PFSK-1 (cell line): ENCODE results near the gene GAB1.

Source experiments
- POLR2AphosphoS5 ChIP-seq: IDR thresholded peaks from 2 replicates; pipeline ENCODE4 v1.6.1; 2012; ENCODE audit warnings: low read depth, mild to moderate bottlenecking, control low read depth, low read length, moderate library complexity
- SIN3A ChIP-seq: IDR thresholded peaks from 2 replicates; pipeline ENCODE4 v1.6.1; 2012; ENCODE audit warnings: mild to moderate bottlenecking, low read length, moderate library complexity, borderline replicate concordance; ENCODE audit not compliant: insufficient read depth
- TAF1 ChIP-seq: IDR thresholded peaks from 2 replicates; pipeline ENCODE4 v1.6.1; 2012; ENCODE audit warnings: low read length, control low read depth, borderline replicate concordance; ENCODE audit not compliant: insufficient read depth
- TF ChIP-seq, protein P1 (sequence below), 2 experiments: IDR thresholded peaks; 2 replicates each; pipeline versions ENCODE4 v1.6.1 to v1.8.0; 2011 to 2012; ENCODE audit warnings: low read depth in 2 of 2, low read length in 2 of 2, control low read depth in 1 of 2, inconsistent platforms in 1 of 2, mild to moderate bottlenecking in 1 of 2, moderate library complexity in 1 of 2; ENCODE audit not compliant: insufficient read depth in 1 of 2

- TF ChIP-seq, protein P1, sequence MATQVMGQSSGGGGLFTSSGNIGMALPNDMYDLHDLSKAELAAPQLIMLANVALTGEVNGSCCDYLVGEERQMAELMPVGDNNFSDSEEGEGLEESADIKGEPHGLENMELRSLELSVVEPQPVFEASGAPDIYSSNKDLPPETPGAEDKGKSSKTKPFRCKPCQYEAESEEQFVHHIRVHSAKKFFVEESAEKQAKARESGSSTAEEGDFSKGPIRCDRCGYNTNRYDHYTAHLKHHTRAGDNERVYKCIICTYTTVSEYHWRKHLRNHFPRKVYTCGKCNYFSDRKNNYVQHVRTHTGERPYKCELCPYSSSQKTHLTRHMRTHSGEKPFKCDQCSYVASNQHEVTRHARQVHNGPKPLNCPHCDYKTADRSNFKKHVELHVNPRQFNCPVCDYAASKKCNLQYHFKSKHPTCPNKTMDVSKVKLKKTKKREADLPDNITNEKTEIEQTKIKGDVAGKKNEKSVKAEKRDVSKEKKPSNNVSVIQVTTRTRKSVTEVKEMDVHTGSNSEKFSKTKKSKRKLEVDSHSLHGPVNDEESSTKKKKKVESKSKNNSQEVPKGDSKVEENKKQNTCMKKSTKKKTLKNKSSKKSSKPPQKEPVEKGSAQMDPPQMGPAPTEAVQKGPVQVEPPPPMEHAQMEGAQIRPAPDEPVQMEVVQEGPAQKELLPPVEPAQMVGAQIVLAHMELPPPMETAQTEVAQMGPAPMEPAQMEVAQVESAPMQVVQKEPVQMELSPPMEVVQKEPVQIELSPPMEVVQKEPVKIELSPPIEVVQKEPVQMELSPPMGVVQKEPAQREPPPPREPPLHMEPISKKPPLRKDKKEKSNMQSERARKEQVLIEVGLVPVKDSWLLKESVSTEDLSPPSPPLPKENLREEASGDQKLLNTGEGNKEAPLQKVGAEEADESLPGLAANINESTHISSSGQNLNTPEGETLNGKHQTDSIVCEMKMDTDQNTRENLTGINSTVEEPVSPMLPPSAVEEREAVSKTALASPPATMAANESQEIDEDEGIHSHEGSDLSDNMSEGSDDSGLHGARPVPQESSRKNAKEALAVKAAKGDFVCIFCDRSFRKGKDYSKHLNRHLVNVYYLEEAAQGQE (IDR thresholded peaks at IDR 0.05; ENCODE audit: insufficient read depth in 1 of 2, low read depth in 2 of 2, low read length in 2 of 2), result no peak
- no peak for TF ChIP-seq POLR2AphosphoS5
- no peak for TF ChIP-seq SIN3A
- no peak for TF ChIP-seq TAF1
These were observed 73.3 kb downstream of the GAB1 start for GRCh38 chr4:143410015-143410414.
